Fibroblast of peridontal ligament (primary cell): ENCODE data around the gene NUP88.
"Not testable (repeated sequence)": the region's sequence is repeated elsewhere in the genome, so short reads cannot be mapped to it uniquely, and the experiment has no call there.

ENCODE experiments used
- DNase-seq: peaks from one replicate; pipeline ENCODE4 v3.0.0-alpha.2; 2010; ENCODE audit errors: extremely low read depth

Gene NUP88

GRCh38 chr17:5419356-5419958 lies at the start of gene NUP88:
NUP88 (minus strand) TSS chr17:5419662; CDS start chr17:5419650, 12 bp downstream.
- peak; percentile 94 for DNase-seq

- no peak for DNase-seq
These were observed 48.6 kb upstream of the NUP88 start for GRCh38 chr17:5468075-5468473.

GRCh38 chr17:5467416-5467815 lies 48.0 kb upstream of the NUP88 start:
- no peak for DNase-seq

- no peak for DNase-seq
These were observed 46.8 kb upstream of the NUP88 start for GRCh38 chr17:5466295-5466694.

- DNase-seq, result no peak
These were observed 45.5 kb upstream of the NUP88 start for GRCh38 chr17:5464717-5465507.

- no peak for DNase-seq
These were observed 27.3 kb upstream of the NUP88 start for GRCh38 chr17:5446786-5447185.

GRCh38 chr17:5444209-5444608 lies 24.7 kb upstream of the NUP88 start:
- DNase-seq, result no peak

- no peak for DNase-seq
These were observed 24.3 kb upstream of the NUP88 start for GRCh38 chr17:5443728-5444127.

- no peak for DNase-seq
These were observed 19.9 kb upstream of the NUP88 start for GRCh38 chr17:5439446-5439764.

GRCh38 chr17:5438716-5439445 lies 19.4 kb upstream of the NUP88 start, which contains the start of gene C1QBP:
C1QBP (minus strand) TSS chr17:5439155; CDS start chr17:5439073, 82 bp downstream.
- peak; percentile 92 for DNase-seq

GRCh38 chr17:5437721-5438317 lies 18.4 kb upstream of the NUP88 start:
- DNase-seq, result peak; percentile 41

- DNase-seq, result not testable (repeated sequence)
These were observed 16.4 kb upstream of the NUP88 start for GRCh38 chr17:5435781-5436315.

- no peak for DNase-seq
These were observed 15.5 kb upstream of the NUP88 start for GRCh38 chr17:5434984-5435383.

- DNase-seq, result no peak
These were observed 12.6 kb upstream of the NUP88 start for GRCh38 chr17:5431949-5432556.

- DNase-seq, result not testable (repeated sequence)
These were observed 11.8 kb upstream of the NUP88 start for GRCh38 chr17:5431234-5431633.

- no peak for DNase-seq
These were observed 11.0 kb upstream of the NUP88 start for GRCh38 chr17:5430413-5430999.

- DNase-seq, result peak; percentile 54
These were observed 9.9 kb upstream of the NUP88 start for GRCh38 chr17:5429191-5429887.

GRCh38 chr17:5425826-5426225 lies 6.4 kb upstream of the NUP88 start:
- DNase-seq, result no peak

- DNase-seq, result no peak
These were observed 5.4 kb upstream of the NUP88 start for GRCh38 chr17:5424909-5425308.

- peak; percentile 71 for DNase-seq
These were observed 3.0 kb upstream of the NUP88 start for GRCh38 chr17:5422505-5422904.
